GM21576 (cell line): ENCODE data around the gene EME2.

Experiments used
- ATAC-seq: cut with Tn5 transposase; IDR thresholded peaks from one replicate; pipeline ENCODE4 v1.9.1; 2021; ENCODE audit warnings: mild to moderate bottlenecking, moderate library complexity; ENCODE audit not compliant: unreplicated experiment

The EME2 gene

DNA sequence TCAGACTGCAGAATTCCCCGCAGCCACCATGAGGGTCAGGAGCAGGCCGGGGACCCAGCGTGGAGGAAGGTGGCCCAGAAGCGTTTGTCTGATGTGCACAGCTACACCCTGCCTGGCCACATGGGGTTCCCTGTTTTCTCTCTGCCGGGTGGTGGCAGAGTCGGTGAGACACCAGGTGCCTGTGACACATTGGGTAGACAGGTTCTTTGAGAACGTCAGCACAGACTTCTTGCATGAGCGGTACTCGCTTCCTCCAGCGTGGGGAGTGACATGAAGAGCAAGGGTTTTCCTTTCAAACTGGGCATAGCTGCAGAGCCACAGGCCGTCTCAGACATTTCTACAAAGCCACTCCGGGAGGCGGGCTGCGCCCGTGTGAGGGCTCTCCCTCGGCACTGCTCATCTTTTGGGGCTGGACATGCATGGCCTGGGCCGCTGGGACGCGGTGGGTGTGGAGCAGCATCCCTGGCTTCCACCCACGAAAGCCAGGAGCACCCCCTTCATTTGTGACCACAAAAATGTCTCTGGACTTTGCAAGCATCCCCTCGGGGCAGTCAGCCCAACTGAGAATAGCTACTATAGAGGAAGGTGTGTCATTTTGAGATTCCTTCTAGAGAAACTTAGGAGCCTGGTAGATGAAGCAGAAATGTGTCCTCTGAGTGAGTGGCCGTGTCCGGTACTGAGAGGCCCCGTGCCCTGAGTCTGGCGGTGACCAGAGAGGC lies 27.3 kb upstream of the EME2 start:
- ATAC-seq, result no peak

DNA sequence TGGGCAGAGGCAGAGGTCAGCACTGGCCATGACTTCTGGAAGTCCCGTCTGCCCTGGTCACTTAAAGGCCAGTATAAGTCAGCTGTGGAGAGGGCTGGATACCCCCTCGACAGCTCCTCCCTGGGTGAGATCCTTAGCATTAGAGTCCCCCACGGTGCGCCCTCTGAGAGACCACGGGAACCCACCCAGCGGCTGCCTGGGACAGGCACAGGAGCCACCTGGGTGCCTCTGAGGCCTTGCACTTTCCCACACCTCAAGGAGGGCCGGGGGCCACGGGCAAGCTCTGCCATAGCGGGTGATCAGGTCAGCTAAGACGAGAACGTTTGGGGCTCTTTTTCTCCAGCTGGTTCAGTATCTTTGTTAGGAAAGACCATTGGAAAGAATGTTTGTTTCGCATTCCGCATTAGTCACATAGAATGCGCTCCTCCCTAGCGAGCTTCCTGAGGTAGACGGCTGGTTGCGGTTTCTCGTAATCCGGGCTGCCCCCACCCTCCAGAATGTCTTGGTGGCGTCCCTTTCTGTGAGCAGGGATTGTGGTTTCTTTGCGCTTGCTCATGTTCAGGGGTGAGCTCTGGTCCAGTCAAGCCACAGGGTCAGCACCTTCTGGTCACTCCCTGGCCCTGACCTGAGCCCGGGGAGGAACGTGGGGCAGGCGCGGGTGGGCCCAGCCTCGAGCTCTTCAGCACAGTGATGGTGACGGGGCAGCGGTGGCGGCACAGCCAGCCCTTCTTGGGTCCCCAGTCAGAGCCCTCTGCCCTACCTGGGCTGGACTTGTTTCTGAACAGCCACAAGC lies 26.5 kb upstream of the EME2 start:
- no peak for ATAC-seq

DNA sequence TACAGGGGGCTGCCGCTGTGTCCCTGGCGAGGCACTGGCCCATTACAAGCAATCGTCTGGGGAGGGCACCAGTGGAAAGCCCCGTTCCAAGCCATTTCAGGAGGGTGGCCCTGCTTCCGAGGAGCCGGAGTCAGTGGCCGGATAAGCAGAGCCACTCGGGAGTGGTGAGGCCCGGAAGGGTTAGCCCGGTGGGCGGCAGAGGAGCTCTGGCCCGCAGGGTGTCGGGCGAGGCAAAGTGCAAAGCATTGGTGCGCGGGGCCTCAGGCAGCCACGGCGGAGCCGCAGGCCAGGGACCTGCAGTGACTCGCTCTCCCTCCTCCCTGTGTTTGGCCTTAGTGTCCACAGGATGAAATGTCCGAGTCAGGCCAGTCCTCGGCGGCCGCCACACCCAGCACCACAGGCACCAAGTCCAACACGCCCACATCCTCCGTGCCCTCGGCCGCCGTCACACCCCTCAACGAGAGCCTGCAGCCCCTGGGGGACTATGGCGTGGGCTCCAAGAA lies 25.9 kb upstream of the EME2 start:
- ATAC-seq, result no peak

DNA sequence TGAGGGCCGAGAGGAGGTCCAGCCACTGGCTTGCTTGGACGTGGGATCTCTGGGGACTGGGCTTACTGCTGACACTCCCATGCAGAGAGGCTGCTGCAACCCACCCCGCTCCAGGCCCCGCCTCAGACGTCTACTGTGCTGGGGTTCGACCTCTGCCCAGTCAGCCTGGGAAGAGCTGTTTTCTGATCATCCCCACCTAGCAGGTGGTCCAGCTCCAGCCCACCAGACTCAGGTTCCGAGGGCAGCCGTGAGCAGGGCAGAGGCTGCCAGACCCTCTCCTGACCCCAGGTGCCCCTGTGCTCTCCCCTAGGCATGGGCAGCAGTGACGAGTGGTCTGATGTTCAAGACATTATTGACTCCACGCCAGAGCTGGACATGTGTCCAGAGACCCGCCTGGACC lies 24.7 kb upstream of the EME2 start:
- ATAC-seq, result no peak

DNA sequence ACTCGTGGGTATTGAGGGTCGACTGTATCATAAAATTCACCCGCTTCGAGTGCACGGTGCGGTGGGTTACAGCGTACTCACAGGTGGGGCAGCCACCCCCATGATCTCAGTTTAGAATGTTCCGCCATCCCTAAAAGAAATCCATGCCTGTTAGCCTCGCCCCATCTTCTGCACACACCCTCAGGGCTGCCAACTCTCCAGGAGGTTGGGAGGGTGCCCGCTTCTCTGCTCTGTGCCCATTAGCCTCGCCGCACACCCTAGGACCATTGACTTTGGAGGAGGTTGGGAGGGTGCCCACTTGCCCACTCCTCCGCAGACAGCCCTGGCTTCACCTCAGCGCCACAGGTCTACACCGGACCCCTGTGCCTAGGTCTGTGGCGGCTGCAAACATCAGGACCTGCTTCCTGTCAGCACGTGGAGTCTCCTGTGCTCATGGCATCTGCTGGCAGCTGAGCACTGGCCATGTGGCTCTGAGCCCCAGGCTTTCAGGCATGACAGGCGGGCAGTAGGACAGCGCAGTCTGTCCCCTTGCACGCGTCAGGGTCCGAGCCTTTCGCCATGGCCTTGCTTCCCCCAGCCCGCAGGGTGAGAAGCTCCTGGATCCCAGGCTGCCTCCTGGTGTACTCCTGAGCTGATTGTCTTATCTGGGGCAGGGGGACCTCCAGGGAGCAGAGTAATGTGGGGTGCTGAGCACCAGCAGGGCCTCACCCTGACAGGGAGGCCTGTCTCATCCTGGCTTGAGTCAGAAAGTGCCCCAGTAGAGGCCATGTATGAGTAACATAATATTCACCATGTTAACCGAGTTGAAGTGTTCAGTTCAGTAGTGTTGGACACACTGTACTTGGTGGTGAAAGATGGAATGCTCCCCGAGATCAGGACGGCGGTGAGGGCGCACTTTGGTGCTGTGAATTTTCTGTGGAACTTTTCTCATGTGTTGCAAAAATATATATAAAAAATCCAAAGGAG lies 23.2 kb upstream of the EME2 start:
- ATAC-seq, result no peak

DNA sequence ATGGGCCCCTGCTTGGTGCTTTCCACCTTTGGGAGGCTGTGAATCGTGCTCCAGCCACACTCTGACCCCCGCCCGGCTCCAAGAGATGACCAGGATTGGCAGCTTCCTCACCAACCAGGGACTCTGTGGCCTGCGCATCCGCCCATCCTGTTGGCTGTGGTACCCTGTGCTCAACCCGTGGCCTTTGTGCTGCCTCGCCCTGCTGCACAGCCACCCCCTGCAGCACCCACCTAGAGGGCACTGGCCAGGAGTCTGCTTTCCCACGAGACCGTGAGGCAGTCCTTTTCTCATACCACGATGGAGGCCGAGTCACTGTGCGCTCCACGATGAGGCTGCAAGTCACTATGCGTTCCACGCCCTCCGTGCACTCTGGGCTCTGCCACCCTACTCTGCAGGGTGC lies 20.7 kb upstream of the EME2 start:
- no peak for ATAC-seq

DNA sequence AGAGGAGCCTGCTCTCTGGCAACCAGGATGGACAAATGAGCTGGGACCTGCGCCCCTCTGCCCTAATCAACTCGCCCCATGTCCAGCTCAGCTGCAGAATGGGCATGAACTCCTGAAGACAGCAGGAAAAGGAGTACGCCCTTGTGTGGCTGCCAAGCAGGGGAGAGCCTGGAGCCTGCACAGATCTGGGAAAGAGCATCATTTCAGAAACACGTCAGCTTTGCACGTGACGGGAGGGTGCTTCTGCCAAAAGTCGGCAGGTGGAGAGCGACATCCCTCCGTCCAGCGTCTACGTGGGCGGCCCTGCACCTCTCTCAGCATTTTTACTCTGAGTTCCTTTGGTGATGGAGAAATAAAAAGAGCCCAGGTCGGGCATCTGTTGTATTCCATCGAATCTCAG lies 19.8 kb upstream of the EME2 start:
- no peak for ATAC-seq

DNA sequence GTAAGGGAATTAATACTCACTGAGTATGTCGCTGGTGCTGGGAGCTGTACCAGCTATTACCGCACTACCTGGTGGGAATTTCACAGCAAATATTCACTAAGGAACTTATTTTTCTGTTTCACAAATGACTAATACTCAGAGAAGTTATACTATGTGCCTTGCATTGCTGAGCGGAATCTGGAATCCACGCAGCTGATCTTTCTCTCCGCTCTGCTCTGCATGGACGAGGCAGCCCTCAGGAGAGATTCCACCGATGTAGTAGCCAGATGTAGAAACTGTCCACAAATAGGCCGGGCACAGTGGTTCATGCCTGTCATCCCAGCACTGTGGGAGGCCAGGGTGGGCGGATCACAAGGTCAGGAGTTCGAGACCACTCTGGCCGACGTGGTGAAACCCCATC lies 18.4 kb upstream of the EME2 start:
- no peak for ATAC-seq

DNA sequence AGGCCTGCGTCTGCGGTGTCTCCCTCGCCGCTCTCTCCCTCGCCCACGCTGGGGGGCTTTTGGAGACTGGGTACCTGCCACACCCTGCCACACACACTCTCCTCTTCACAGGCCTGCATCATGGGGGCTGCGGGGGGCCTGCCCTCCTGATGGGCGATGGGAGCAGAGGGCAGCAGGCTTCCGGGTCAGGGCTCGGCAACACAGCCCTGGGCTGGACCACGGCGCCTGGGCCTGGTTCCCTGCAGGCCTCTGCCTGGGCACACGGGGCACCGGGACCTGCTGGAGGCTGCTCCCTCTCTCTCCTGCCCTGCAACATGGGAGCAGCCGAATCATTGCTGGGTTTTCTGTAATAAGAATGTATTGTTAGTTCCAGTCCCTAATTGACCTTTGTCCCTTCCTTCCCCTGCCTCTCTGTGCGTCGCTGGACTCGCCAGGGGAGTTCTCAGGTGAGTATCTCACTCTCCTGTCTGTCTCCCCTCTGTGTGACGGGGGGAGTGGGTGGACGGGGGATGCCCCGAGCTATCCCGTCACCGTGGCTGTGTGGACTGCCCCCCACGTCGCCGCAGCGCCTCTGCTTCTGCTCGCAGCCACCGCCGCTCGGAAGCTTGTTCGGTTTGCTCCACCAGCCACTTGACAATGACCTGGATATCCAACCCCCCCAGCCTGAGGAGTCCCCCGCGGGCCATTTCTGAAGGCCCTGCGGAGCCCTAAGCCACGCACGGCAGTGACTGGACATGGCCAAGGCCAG lies 14.7 kb upstream of the EME2 start:
- ATAC-seq, result no peak

DNA sequence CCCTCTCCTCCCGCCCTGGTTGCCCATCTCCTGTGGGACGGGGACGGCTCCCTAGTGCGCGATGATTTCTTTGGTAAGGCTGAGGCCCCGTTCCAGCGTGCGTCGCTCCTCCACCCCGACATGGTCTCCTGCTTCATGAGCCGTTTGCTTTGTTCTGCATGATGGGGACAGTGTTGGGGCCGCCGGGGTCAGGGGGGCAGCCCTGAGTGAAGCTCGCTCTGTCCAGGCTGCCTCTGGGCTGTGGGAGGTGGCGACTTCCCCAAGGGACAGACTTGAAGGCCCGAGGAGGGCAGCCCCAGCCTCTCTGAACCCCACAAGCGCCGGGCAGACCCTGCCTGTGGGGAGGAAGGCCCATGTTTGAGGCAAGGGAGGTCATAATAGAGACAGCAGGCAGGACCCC lies 13.7 kb upstream of the EME2 start:
- ATAC-seq, result no peak

DNA sequence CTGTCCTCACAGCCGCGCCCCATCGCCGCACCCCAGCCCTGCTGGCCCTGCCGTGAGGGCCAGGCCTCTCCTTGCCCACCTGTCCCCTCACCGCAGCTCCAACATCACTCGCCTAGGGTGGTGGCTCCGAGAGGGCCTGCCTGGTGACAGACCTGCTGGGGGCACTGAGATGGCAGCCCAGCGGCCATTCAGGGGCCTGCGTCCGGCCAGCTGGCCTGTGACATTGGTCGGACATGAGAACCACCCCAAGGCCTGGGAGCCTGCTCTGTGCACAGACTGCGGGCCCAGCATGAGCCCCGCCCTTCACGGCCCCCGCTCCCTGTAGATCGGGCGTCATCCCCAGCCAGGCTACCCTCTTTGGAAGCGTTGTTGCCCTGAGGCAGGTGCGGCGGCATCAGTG lies 13.1 kb upstream of the EME2 start:
- ATAC-seq, result no peak

DNA sequence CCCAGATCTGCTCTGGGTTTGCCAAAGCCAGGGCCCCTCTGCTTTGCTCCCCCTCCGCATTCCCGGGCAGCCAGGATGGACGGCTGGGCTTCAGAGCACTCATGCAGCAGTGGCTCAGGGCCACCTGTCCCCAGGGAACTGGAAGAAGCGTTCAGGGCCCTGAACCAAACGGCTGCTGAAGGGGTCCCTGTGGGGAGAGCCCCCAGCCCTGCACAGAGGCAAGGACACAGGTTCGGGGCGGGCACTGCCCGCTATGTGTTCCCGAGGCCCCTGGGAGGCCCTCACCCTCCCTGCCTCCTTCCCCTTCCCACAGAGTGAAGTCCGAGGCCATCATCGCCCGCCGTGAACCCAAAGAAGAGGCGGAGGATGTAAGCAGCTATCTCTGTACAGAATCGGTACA lies 11.7 kb upstream of the EME2 start:
- no peak for ATAC-seq

DNA sequence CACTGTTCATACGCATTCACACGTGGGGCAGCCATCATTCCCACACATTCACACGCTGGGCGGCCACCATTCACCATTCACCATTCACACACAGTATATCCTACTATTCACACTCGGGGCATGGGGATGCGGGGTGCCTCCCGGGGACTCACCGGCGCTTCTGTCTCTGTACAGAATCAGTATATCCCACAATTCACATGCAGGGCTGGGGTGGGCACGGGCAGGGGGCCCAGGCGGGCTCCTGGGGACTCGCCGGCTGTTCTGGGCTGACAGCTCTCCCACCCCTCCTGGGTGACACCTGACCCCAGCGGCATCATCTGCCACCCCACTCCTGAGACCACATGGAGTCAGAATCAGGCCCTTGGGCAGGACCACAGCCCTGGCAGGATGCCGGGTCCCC lies 10.9 kb upstream of the EME2 start:
- ATAC-seq, result no peak

DNA sequence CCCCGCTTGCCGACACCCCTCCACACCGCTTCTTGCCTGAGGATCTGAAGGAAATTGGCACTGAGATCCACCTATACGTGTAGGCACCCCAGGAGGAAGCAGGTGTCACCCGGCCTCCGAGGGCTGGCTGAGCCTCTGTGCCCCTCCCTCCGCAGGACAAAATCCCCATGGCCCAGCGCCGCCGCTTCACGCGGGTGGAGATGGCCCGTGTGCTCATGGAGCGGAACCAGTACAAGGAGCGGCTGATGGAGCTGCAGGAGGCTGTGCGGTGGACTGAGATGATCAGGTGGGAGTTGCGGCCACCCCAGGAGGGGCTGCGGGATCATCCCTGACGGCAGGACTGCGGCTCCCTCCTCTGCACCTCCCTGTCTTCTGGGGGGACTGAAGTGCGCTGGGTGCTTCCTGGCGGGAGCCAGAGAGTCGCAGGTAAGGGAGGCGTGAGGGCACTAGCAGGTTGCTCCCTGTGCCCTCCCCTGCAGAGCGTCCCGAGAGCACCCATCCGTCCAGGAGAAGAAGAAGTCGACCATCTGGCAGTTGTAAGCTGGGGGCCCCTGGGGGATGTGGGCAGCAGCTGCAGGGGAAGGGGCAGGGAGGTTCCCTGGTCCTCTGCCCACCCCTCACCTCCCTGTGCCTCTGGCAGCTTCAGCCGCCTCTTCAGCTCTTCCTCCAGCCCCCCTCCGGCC lies 10.3 kb upstream of the EME2 start:
- no peak for ATAC-seq

DNA sequence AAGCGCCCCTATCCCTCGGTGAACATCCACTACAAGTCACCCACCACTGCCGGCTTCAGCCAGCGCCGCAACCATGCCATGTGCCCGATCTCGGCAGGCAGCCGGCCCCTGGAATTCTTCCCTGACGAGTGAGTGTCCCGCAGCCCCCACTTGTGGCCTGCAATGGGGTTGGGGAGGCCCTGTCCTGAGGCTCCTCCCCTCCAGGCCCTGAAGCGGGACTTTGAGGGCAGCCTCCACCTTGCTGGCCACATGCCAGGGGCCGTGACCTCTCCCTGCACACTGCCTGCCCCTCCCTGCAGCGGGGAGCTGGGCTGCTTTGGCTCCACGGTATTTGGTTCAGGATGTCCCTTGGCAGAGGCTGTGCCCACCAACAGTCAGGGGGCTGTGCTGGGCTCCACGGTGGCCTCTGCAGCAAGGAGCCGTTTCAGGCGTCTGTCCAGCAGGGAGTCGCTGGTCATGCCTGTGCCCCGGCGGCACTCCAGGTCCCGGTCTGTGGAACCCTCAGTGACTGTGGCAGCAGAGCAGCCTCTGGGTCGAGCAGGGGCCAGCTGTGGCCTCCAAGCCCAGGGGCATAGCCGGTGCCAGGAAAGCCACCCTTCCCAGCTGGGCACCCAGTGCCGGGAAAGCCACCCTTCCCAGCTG lies 9.6 kb upstream of the EME2 start:
- ATAC-seq, result no peak

DNA sequence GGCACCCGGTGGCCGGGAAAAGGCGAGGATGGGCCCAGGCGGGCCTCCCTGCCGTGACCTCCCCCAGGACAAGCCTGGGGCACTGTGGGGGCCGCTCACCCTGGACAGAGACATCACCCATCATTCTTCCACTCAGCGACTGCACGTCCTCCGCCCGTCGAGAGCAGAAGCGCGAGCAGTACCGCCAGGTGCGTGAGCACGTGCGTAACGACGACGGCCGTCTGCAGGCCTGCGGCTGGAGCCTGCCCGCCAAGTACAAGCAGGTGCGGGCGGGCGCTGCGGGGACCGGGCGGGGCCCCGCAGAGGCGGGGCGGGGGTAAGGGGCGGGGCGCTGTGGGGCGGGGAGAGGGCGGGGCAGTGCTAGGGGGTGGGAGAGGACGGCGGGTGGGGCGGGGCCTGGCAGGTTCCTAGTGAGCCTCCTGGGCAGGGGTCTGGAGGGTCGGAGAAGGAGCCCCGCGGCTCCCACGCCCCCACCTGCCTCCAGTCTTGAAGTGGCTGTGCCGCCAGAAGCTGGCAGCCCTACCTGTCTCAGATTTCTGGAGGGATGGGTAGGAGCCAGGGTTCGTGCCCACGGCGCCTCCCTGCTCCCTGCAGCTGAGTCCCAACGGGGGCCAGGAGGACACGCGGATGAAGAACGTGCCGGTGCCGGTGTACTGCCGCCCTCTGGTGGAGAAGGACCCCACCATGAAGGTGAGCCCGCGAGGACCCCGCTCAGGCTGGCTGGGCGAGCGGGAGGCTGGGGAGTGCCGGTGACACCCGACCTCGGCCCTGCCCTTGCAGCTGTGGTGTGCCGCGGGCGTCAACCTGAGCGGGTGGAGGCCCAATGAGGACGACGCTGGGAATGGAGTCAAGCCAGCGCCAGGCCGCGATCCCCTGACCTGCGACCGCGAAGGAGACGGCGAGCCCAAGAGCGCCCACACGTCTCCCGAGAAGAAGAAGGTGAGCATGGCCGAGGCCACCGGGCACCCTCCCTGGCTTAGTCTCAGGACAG lies 8.8 kb upstream of the EME2 start:
- no peak for ATAC-seq

DNA sequence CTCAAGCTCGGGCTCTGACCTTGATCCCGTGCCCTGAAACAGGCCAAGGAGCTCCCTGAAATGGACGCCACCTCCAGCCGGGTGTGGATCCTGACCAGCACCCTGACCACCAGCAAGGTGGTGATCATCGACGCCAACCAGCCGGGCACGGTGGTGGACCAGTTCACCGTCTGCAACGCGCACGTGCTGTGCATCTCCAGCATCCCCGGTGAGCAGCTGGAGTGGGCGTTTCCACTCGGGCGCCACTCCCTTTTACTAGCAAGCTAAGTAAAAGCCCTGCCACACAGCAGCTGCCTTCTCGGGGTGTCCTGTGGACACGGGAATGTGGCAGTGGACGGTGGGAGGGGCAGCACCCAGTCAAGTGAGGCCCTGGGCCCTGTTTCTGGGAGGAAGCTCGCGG lies 7.6 kb upstream of the EME2 start:
- no peak for ATAC-seq

DNA sequence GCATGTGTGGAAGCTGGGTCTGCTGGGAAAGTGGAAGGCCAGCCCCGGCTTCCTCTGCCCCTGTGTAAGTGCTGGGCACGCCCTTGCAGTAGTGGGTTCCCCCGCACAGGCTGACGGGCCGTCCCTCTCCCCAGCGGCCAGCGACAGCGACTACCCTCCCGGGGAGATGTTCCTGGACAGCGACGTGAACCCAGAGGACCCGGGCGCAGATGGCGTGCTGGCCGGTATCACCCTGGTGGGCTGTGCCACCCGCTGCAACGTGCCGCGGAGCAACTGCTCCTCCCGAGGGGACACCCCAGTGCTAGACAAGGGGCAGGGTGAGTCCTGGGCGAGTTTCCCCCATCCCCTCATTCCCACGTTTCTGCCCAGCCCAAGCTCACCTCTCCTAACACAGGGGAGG lies 6.8 kb upstream of the EME2 start:
- ATAC-seq, result no peak
